HL-60/S4 (cell line): ENCODE results near the gene CYTH1.

Experiments
- in situ Hi-C: fragments of 300-500 bp; cut with MboI; formaldehyde crosslinking; loops from 2 replicates; pipeline ENCODE4 v1.14.3; 2022; ENCODE audit warnings: low sequenced_read_pairs

Gene CYTH1

GRCh38 chr17:78658281-78658785 lies 123.7 kb downstream of the CYTH1 start:
- in situ Hi-C loops, result no loop called here

- in situ Hi-C loops, result no loop called here
These were observed 126.7 kb downstream of the CYTH1 start for GRCh38 chr17:78655251-78655940.

- in situ Hi-C loops, result no loop called here
These were observed 127.7 kb downstream of the CYTH1 start for GRCh38 chr17:78654325-78654724.

GRCh38 chr17:78653382-78653781 lies 128.7 kb downstream of the CYTH1 start:
- in situ Hi-C loops, result no loop called here

- in situ Hi-C loops, result no loop called here
These were observed 129.2 kb downstream of the CYTH1 start for GRCh38 chr17:78652913-78653312.

- in situ Hi-C loops, result no loop called here
These were observed 130.0 kb downstream of the CYTH1 start for GRCh38 chr17:78652024-78652423.

GRCh38 chr17:78651554-78651953 lies 130.5 kb downstream of the CYTH1 start:
- in situ Hi-C loops, result no loop called here

- in situ Hi-C loops, result no loop called here
These were observed 131.9 kb downstream of the CYTH1 start for GRCh38 chr17:78650093-78650715.

- in situ Hi-C loops, result no loop called here
These were observed 133.8 kb downstream of the CYTH1 start for GRCh38 chr17:78648293-78648692.

- in situ Hi-C loops, result no loop called here
These were observed 135.0 kb downstream of the CYTH1 start for GRCh38 chr17:78647032-78647431.

GRCh38 chr17:78645421-78646295 lies 136.4 kb downstream of the CYTH1 start:
- in situ Hi-C loops, result no loop called here

- in situ Hi-C loops, result no loop called here
These were observed 137.1 kb downstream of the CYTH1 start for GRCh38 chr17:78644931-78645351.

GRCh38 chr17:78644224-78644623 lies 137.8 kb downstream of the CYTH1 start:
- in situ Hi-C loops, result no loop called here

GRCh38 chr17:78643326-78643725 lies 138.7 kb downstream of the CYTH1 start:
- in situ Hi-C loops, result no loop called here

- in situ Hi-C loops, result no loop called here
These were observed 139.4 kb downstream of the CYTH1 start for GRCh38 chr17:78642707-78643106.

- in situ Hi-C loops, result no loop called here
These were observed 140.4 kb downstream of the CYTH1 start for GRCh38 chr17:78641666-78642065.

- in situ Hi-C loops, result no loop called here
These were observed 140.8 kb downstream of the CYTH1 start for GRCh38 chr17:78641243-78641642.

- in situ Hi-C loops, result no loop called here
These were observed 141.4 kb downstream of the CYTH1 start for GRCh38 chr17:78640700-78641099.

GRCh38 chr17:78637643-78638420 lies 144.2 kb downstream of the CYTH1 start:
- in situ Hi-C loops, result no loop called here

- in situ Hi-C loops, result no loop called here
These were observed 144.9 kb downstream of the CYTH1 start for GRCh38 chr17:78637146-78637545.

GRCh38 chr17:78634154-78634553 lies 147.9 kb downstream of the CYTH1 start:
- in situ Hi-C loops, result no loop called here
